ENCODE data around the gene STARD3NL. TPM values are rescaled to one million over a fixed set of nuclear protein-coding genes. Genes with fewer than 3 reads are reported as not detected.
A peak's percentile ranks its signal among the peaks of the same experiment; 100 is the strongest.
"Not testable (repeated sequence)": the region's sequence is repeated elsewhere in the genome, so short reads cannot be mapped to it uniquely, and the experiment has no call there.

Gene STARD3NL
- total RNA-seq, 2 donors from 2014 or later, result 10.9 to 19.7 TPM

GRCh38 chr7:38229884-38230642, 52.0 kb downstream of the STARD3NL start:
- no peaks in the 10 kb centered on the region for H3K9me3 ChIP-seq
- ATAC-seq, result no peak
- DNase-seq, result no peak
- peaks cover 4 to 7% of the 10 kb centered on the region in 2 donors for H3K36me3 ChIP-seq (replicated peaks in 1 of 2; ENCODE audit: insufficient read depth in 1 of 2, low read depth in 2 of 2)
- no peak overlapping the region for H3K4me3 ChIP-seq
- intact Hi-C loops (cut with DNase I), result loop anchor here (5.0 kb wide), 1 partner anchor 328 kb away; no protein-coding TSS in a partner anchor
- WGBS, 2 donors, result 79 to 87% methylated on average over 6 of the region's 6 CpGs
- TF ChIP-seq CTCF (IDR thresholded peaks at IDR 0.05) (no peak), POLR2A (IDR thresholded peaks at IDR 0.05) (no peak)
- no peaks in the 10 kb centered on the region for H3K4me1 ChIP-seq
- H3K27ac ChIP-seq, result no peak overlapping the region
- no peaks in the 10 kb centered on the region for H3K27me3 ChIP-seq

- Histone ChIP-seq H3K27ac (no peak overlapping the region), H3K4me1 (no peaks in the 10 kb centered on the region), H3K36me3 (replicated peaks in 1 of 2; ENCODE audit: insufficient read depth in 1 of 2, low read depth in 2 of 2) (peaks cover 4 to 7% of the 10 kb centered on the region in 2 donors), H3K27me3 (no peaks in the 10 kb centered on the region), H3K9me3 (no peaks in the 10 kb centered on the region), H3K4me3 (no peak overlapping the region)
- ATAC-seq (no peak), DNase-seq (peak in 2 of 4 donors; percentile 10 to 35)
- 74 to 76% methylated on average over 11 of the region's 11 CpGs for WGBS, 2 donors
- TF ChIP-seq POLR2A (IDR thresholded peaks at IDR 0.05) (no peak), CTCF (IDR thresholded peaks at IDR 0.05) (no peak)
- intact Hi-C loops (cut with DNase I), result no loop called here
These were observed 54.7 kb downstream of the STARD3NL start for GRCh38 chr7:38232502-38233366.

- intact Hi-C loops (cut with DNase I); ATAC-seq; H3K4me3 ChIP-seq; H3K36me3 ChIP-seq (replicated peaks in 1 of 2; ENCODE audit: insufficient read depth in 1 of 2, low read depth in 2 of 2); DNase-seq; H3K27ac ChIP-seq; H3K4me1 ChIP-seq; H3K9me3 ChIP-seq; H3K27me3 ChIP-seq: not testable (repeated sequence)
- WGBS, 2 donors, result 90 to 92% methylated on average over 11 of the region's 11 CpGs
These were observed 56.7 kb downstream of the STARD3NL start for GRCh38 chr7:38234759-38235158.

- ATAC-seq (no peak), DNase-seq (no peak)
- TF ChIP-seq POLR2A (IDR thresholded peaks at IDR 0.05), result no peak
- no peak for TF ChIP-seq CTCF (IDR thresholded peaks at IDR 0.05)
- H3K27me3 ChIP-seq, result no peaks in the 10 kb centered on the region
- WGBS, 2 donors, result 54 to 64% methylated on average over 4 of the region's 4 CpGs
- intact Hi-C loops (cut with DNase I), result no loop called here
- H3K4me3 ChIP-seq, result no peak overlapping the region
- H3K4me1 ChIP-seq, result no peaks in the 10 kb centered on the region
- H3K27ac ChIP-seq, result no peak overlapping the region
- H3K36me3 ChIP-seq (replicated peaks in 1 of 2; ENCODE audit: insufficient read depth in 1 of 2, low read depth in 2 of 2), result peaks cover 0 to 1% of the 10 kb centered on the region in 2 donors
- no peaks in the 10 kb centered on the region for H3K9me3 ChIP-seq
These were observed 57.6 kb downstream of the STARD3NL start for GRCh38 chr7:38235606-38236005.

- 78 to 79% methylated on average over 10 of the region's 10 CpGs for WGBS, 2 donors
- ATAC-seq; intact Hi-C loops (cut with DNase I): not testable (repeated sequence)
These were observed 61.1 kb downstream of the STARD3NL start for GRCh38 chr7:38239129-38239528.

More at GRCh38 chr7:38239129-38239528, 61.1 kb downstream of the STARD3NL start:
- H3K4me3 ChIP-seq; H3K27me3 ChIP-seq; H3K27ac ChIP-seq; H3K36me3 ChIP-seq (replicated peaks in 1 of 2; ENCODE audit: insufficient read depth in 1 of 2, low read depth in 2 of 2); H3K4me1 ChIP-seq; DNase-seq; H3K9me3 ChIP-seq: not testable (repeated sequence)

All from body of pancreas (tissue), 4 donors.